Myocyte (in vitro differentiated cells): ENCODE results near the gene RBCK1. TPM values are rescaled to one million over a fixed set of nuclear protein-coding genes. Genes with fewer than 3 reads are reported as not detected.
"Not testable (repeated sequence)": the region's sequence is repeated elsewhere in the genome, so short reads cannot be mapped to it uniquely, and the experiment has no call there.

ENCODE experiments used
- DNase-seq: peaks from one replicate; pipeline ENCODE4 v3.0.0-alpha.2; 2012; ENCODE audit warnings: low read depth
- total RNA-seq: library from RNA; depleted of rRNA; stranded (reverse); fragments of >200 nt; gene quantifications from 2 replicates; pipeline ENCODE4 v1.2.3, GENCODE V29; 2014

RBCK1 gene
- total RNA-seq, 1 donor from 2014 or later, result 85.1 TPM

DNA sequence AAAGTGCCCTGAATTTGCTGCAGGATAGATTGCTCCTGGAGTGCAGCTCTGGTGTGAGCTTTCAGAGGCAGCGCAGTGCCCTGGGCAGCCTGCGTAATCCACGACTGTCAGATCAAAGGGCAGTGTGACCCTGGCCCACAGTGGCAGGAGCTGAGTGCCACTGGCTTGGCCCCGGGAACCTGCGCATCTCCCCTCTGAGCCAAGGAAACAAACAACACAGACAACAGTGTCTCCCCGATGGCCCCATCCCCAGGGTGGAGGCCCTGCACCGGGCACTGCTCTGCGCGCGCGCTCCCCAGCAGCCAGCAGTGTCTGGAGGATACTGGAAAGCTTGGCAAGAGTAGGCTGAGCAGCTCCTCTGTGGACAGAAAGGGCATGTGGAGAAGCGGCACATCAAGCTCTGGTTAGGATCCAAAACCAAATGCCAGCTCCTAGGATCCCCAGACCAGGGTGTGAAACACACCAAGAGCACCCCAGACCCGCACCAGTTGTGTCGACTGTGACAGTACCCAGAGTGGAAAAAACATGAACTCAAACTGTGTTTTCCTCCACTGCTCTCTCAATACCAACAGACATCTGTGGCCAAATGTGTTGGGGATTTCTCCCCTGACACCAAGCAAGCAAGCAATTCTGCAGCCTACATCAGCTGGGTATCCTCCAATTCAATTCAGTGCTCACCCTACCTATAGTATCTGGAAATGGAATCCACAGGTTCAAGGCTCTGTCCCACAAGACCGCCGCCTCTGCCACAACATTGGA is 26.7 kb downstream of the RBCK1 start:
- DNase-seq, result no peak

DNA sequence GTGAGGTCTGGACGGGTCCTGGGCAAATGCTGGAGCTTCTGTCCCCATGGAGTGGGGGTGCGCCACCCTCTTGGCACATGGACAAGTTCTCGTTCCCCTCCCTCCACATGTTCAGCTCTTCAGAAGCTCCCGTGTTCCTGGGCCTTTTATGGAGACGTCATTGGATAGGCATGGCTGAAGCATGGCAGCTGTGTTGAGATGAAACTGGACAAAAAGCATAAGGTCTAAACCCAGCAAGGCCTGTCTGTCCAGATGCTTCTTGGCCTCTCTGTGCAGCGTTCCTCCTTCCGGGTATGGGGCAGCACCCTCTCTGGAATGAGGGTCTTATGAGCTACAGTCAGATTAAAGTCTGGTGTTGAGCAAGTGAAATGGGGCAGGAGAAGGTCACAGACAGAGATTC is 27.5 kb downstream of the RBCK1 start:
- DNase-seq, result no peak

GRCh38 chr20:436476-436875 is 28.4 kb downstream of the RBCK1 start:
- peak; percentile 74 for DNase-seq

- peak; percentile 57 for DNase-seq
Measured at GRCh38 chr20:437787-438486, 29.8 kb downstream of the RBCK1 start.

GRCh38 chr20:438571-439469 is 30.7 kb downstream of the RBCK1 start:
- DNase-seq, result peak; percentile 82

- DNase-seq, result peak; percentile 51
Measured at GRCh38 chr20:440148-440547, 32.0 kb downstream of the RBCK1 start.

GRCh38 chr20:440636-441035 is 32.5 kb downstream of the RBCK1 start:
- no peak for DNase-seq

DNA sequence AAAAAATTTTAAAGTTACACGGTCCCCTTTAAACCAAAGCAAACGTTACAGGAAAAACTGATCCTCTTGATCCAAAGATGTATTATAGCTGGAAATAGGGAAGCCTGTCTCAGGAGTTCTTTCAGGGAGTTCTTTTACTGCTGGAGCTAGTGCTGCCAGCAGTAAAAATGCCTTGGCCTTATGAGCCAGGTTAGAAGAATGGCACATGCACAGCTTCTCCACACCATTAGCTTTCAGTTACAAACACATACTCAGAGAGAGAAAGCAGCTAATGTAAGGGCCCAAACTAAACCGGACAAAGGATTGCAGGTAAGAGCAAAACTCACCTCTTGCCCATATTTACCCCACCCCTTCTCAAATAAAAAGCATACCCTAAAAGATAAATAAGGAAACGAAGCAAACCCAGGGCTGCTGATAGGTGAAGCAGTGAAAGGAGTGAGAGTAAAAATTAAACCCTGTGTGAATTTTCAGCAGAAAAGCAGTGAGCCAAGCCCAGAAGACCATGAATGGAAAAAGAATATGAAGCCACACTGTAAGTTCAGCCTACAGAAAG is 35.2 kb downstream of the RBCK1 start:
- no peak for DNase-seq

GRCh38 chr20:444117-444516 is 36.0 kb downstream of the RBCK1 start:
- no peak for DNase-seq

DNA sequence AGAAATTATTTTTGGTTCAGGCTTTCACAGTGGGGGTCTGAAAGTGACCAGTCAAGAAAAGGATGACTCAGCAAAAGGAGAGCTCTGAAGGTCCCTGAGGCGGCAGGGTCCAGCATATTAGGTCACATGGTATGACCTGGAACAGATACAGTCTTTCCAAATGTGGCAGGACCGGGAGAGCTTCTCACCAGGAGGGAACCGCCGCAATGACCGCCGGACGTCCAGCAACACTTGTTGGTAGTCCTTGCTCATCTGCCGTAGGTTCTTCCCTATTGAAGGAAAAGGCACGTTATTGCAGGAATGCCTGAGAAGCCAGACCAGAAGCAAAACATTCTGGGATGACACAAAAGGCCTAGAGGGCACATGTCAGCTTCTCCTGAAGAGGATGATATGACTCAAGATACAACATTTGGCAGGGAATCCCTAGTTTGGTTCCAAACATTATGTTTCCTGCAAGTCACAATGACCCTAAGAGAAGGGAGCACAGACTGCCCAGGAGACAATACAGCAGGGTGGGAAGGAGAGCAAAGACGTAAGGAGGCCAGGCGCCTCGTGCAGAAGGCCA is 36.8 kb downstream of the RBCK1 start:
- peak; percentile 59 for DNase-seq

- no peak for DNase-seq
Measured at GRCh38 chr20:445514-446336, 37.6 kb downstream of the RBCK1 start.

DNA sequence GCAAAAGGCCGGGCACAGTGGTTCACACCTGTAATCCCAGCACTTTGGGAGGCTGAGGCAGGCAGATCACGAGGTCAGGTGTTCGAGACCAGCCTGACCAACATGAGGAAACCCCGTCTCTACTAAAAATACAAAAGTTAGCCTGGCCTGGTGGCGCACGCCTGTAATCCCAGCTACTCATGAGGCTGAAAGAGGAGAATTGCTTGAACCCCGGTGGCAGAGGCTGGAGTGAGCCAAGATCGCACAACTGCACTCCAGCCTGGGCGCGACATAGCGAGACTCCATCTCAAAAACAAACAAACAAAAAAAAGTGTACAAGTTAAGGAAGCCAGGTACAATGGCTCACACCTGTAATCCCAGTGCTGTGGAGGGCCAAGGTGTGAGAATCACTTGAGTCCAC is 43.9 kb downstream of the RBCK1 start:
- not testable (repeated sequence) for DNase-seq

DNA sequence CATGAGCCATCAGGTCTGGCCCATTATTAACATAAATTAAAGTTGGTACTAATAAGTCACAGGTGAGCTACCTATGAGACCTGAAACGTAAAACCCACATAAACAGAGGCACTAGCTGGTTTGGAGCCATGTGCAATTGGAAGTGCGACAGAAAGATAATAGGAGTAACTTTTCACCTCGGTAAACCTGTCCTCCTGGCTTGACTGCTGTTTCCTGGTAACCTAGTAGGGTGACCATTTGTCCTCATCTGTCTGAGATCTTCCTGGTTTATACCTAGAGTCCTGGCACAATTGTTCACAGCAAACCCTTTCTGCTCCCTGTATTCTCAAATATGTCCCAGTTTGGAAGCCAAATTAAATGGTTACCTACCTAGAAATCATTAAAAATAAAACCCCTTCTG is 46.9 kb downstream of the RBCK1 start:
- no peak for DNase-seq

DNA sequence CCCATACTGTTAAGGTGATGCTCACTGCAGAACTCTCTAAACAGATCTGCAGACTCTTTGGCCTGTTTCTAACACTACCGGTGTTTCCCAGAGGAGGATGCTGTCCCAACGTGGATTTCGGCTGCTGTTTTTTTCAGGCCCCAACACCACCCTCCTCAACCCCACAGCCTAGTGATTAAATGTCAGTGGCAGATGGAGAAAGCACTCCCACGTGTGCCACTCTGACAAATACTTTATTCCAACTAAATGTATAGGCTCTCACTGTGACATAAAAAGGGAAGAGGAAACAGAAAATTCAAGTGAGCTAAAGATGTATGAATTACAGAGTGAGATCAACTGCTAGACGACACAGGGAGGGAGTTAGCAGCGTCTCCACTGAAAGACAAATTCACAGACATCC is 50.7 kb downstream of the RBCK1 start:
- DNase-seq, result no peak

DNA sequence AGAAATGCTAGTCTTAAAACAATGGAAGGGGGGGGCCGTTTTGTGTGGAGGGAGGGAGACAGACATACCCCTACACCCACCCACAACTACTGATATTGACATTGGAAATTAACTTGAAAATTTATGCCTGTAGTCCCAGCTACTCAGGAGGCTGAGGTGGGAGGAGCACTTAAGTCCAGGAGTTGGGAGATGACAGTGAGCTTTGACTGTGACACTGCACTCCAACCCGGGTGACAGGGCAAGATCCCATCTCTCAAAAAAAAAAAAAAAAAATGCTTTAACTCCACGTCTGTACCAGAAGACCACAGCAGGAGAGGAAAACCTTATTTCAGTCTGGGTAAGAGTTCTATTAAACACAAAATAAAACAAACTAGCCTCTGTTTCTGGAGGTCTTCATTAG is 52.1 kb downstream of the RBCK1 start:
- DNase-seq, result no peak

DNA sequence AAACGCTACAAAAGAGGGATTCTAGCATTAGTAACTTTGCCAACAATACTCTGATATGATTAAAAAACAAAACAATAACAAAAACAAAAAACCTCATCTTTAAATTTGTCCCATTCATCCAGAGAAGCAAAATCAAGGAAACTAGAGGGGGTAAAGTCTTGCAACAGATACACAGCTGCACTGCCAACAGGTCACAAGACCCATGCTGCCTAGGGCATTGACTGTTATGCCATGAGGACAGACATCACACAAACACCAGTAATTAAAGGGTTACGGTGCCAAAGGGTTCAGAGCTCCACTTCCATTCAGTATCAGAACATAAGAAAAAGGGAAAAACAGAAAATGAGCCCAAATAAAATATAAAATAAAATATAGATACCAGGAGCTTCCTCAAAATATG is 52.6 kb downstream of the RBCK1 start:
- DNase-seq, result no peak

- DNase-seq, result peak; percentile 62
Measured at GRCh38 chr20:461254-462198, 53.4 kb downstream of the RBCK1 start.

DNA sequence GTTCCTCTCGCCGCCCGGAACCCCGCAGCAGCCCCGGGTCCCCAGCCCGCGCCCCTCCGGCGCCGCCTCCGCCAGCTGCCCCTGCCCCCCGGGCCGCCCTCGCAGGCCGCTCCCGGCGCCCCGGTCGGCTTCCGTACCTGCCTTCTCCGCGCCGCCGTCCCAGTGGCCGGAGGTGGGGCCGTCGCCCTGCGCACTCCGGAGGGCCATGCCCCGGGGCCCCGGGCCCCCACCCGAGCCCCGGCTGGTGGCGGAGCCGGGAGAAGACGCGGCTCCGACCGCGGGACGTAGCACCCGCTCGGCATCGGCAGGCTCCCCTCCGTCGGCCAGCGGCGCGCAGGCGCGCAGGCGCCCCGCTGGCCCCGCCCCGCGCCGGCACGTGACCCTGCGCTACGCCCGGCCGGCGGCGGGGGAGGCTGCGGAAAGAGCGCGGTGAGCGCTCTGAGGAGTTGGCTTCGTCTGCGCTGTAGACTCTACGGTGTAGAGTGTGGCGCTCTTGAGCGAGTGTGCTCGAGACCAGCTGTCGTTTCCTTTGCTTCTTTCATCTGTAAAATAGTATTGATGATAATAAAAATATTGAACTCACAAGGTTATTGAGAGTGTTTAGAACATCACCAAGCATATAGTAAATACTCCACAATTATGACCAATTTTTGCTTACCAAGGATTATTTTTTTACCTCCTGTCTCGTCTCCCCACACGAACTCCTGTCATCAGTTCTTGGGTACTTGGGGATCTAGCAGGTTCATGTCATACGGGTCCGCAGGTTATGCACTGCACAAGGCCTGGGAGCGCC is 54.3 kb downstream of the RBCK1 start, which contains the start of gene TBC1D20:
TBC1D20 (minus strand) TSS at position 335 of the 793 bp plus-strand sequence; CDS start at position 207, 128 bp downstream.
- DNase-seq, result peak; percentile 90
